Measurements from ENCODE around the gene SUSD6. TPM values are rescaled to one million over a fixed set of nuclear protein-coding genes. Genes with fewer than 3 reads are reported as not detected.
"Not testable (repeated sequence)": the region's sequence is repeated elsewhere in the genome, so short reads cannot be mapped to it uniquely, and the experiment has no call there.

SUSD6 gene
- polyA plus RNA-seq, 1 of the 3 experiments (the other 2 are of a cell fraction): 8.5 TPM

DNA sequence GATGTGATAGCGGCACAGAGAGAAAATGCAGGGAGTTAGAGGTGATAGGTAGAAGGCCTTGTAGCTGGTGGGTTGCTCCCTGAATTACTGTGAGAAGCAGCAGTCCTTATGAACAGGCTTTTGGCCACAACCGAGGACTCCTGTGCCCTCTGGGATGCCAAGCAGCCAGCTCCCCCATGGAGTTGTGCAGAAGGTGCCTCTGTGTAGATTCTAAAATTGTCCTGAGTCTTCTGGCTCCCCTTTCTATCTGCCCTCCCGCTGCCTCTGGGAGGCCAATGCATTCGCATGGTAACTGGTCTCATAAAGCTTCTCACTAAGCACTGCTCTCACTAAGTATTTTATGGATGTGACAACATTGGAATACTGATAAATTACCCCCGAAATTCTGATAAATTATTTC, 16.1 kb upstream of the SUSD6 start (continued):
- TF ChIP-seq, protein P1, sequence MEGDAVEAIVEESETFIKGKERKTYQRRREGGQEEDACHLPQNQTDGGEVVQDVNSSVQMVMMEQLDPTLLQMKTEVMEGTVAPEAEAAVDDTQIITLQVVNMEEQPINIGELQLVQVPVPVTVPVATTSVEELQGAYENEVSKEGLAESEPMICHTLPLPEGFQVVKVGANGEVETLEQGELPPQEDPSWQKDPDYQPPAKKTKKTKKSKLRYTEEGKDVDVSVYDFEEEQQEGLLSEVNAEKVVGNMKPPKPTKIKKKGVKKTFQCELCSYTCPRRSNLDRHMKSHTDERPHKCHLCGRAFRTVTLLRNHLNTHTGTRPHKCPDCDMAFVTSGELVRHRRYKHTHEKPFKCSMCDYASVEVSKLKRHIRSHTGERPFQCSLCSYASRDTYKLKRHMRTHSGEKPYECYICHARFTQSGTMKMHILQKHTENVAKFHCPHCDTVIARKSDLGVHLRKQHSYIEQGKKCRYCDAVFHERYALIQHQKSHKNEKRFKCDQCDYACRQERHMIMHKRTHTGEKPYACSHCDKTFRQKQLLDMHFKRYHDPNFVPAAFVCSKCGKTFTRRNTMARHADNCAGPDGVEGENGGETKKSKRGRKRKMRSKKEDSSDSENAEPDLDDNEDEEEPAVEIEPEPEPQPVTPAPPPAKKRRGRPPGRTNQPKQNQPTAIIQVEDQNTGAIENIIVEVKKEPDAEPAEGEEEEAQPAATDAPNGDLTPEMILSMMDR (IDR thresholded peaks at IDR 0.05): no peak
- no peak for TF ChIP-seq NRF1 (IDR thresholded peaks at IDR 0.05; ENCODE audit: low read depth, low read length)

DNA sequence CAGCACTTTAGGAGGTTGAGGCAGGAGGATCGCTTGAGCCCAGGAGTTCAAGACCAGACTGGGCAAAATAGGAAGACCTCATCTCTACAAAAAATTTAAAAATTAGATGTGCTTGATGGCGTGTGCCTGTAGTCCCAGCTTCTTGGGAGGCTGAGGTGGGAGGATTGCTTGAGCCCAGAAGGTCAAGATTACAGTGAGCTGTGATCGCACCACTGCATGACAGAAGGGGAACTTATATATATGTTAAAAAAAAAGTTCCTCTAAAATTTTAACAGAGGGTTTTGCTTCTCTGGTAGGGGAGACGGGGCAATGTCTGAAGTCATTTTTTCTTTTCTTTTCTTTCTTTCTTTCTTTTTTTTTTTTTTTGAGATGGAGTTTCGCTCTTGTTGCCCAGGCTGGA, 12.0 kb upstream of the SUSD6 start:
- H3F3A ChIP-seq (replicated peaks; ENCODE audit: insufficient read depth); H3K36me3 ChIP-seq (replicated peaks in 1 of 2; ENCODE audit: control insufficient read depth in 1 of 2, insufficient read depth in 2 of 2, low read length in 1 of 2); H3K4me3 ChIP-seq (ENCODE audit: low read depth in 2 of 2, low read length in 1 of 2); H3K4me1 ChIP-seq (ENCODE audit: control insufficient read depth in 1 of 2, insufficient read depth in 2 of 2, low read depth in 1 of 2, low read length in 1 of 2); H2AFZ ChIP-seq (ENCODE audit: low read depth); H3K9ac ChIP-seq; POLR2A ChIA-PET; H3K79me2 ChIP-seq (ENCODE audit: insufficient read depth); H3K27ac ChIP-seq (ENCODE audit: low read depth in 2 of 2, low read length in 1 of 2); DNase-seq; H4K20me1 ChIP-seq (ENCODE audit: insufficient read depth); H3K27me3 ChIP-seq (ENCODE audit: insufficient read depth); H3K9me2 ChIP-seq; H3K4me2 ChIP-seq; H3K9me3 ChIP-seq: not testable (repeated sequence)
- CTCF ChIA-PET: interaction anchor here (0.9 to 12.2 kb wide), 5 partner anchors 15 to 128 kb away, joined by 3 to 96 read pairs (median 6); no protein-coding TSS in a partner anchor
- 83% methylated on average over 5 of the region's 5 CpGs for WGBS (ENCODE audit: low lambda C conversion rate)

DNA sequence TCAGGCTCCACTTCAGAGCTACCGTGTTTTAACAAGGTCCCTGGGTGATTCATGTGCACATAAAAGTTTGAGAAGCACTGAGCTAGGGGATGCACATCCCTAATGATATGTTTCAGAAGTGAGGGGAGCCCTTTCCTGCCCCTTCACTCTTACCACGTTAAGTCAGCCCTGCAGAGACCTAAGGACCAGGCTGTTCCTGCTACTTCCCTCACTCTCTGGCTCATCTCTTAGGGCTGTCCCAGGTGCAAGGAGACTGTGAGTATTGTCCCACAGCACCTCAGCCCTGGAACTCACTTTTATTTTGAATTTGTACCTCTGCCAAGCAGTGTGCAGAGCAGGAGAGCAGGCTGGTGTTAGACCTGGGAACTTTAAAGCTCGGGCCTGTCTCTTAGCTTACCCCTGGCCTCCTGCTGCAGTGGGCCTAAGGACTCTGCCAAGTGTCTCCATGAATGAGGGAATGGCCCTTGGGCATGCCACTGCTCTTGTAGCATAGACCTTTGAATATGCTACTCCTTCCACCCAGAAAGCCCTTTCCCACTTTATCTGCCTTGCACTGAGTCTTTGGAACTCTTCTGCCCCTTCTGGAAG, 11.0 kb upstream of the SUSD6 start:
- H3F3A ChIP-seq (replicated peaks; ENCODE audit: insufficient read depth): no peaks in the 10 kb centered on the region
- H3K9ac ChIP-seq: no peak overlapping the region
- no peaks in the 10 kb centered on the region for H3K9me2 ChIP-seq
- no peak overlapping the region for H3K4me3 ChIP-seq (ENCODE audit: low read depth in 2 of 2, low read length in 1 of 2)
- H3K9me3 ChIP-seq: no peaks in the 10 kb centered on the region
- no peaks in the 10 kb centered on the region for H3K27me3 ChIP-seq (ENCODE audit: insufficient read depth)
- POLR2A ChIA-PET: no interaction called here
- TF ChIP-seq RFX5 (IDR thresholded peaks at IDR 0.05; ENCODE audit: low read length) (no peak), FOXM1 (IDR thresholded peaks at IDR 0.05; ENCODE audit: low read depth) (no peak), ELF1 (IDR thresholded peaks at IDR 0.05) (no peak), EP300 (IDR thresholded peaks at IDR 0.05; ENCODE audit: borderline replicate concordance in 1 of 2, low read depth in 1 of 2, low read length in 1 of 2) (no peak), GATA2 (CRISPR knock-in tag; IDR thresholded peaks at IDR 0.05) (no peak), GABPA (IDR thresholded peaks at IDR 0.05; ENCODE audit: low read depth) (no peak), SIN3A (IDR thresholded peaks at IDR 0.05; ENCODE audit: borderline replicate concordance, low read depth, low read length) (no peak), EZH2phosphoT487 (IDR thresholded peaks at IDR 0.05; ENCODE audit: borderline replicate concordance, low read depth) (no peak), RXRA (IDR thresholded peaks at IDR 0.05; ENCODE audit: borderline replicate concordance, low read depth) (no peak), NRF1 (IDR thresholded peaks at IDR 0.05; ENCODE audit: low read depth, low read length) (no peak)
- TF ChIP-seq, protein P2, sequence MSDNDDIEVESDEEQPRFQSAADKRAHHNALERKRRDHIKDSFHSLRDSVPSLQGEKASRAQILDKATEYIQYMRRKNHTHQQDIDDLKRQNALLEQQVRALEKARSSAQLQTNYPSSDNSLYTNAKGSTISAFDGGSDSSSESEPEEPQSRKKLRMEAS (IDR thresholded peaks at IDR 0.05; ENCODE audit: low read depth): no peak
- TF ChIP-seq, protein P3, sequence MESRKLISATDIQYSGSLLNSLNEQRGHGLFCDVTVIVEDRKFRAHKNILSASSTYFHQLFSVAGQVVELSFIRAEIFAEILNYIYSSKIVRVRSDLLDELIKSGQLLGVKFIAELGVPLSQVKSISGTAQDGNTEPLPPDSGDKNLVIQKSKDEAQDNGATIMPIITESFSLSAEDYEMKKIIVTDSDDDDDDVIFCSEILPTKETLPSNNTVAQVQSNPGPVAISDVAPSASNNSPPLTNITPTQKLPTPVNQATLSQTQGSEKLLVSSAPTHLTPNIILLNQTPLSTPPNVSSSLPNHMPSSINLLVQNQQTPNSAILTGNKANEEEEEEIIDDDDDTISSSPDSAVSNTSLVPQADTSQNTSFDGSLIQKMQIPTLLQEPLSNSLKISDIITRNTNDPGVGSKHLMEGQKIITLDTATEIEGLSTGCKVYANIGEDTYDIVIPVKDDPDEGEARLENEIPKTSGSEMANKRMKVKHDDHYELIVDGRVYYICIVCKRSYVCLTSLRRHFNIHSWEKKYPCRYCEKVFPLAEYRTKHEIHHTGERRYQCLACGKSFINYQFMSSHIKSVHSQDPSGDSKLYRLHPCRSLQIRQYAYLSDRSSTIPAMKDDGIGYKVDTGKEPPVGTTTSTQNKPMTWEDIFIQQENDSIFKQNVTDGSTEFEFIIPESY (IDR thresholded peaks at IDR 0.05; ENCODE audit: borderline replicate concordance, low read depth): no peak
- no peaks in the 10 kb centered on the region; a peak in 1 of 4 replicates for H3K4me1 ChIP-seq (ENCODE audit: control insufficient read depth in 1 of 2, insufficient read depth in 2 of 2, low read depth in 1 of 2, low read length in 1 of 2)
- no peaks in the 10 kb centered on the region for H3K79me2 ChIP-seq (ENCODE audit: insufficient read depth)
- no peak overlapping the region for H3K27ac ChIP-seq (ENCODE audit: low read depth in 2 of 2, low read length in 1 of 2)
- H3K4me2 ChIP-seq: no peak overlapping the region
- no peaks in the 10 kb centered on the region for H4K20me1 ChIP-seq (ENCODE audit: insufficient read depth)
- H3K36me3 ChIP-seq (replicated peaks in 1 of 2; ENCODE audit: control insufficient read depth in 1 of 2, insufficient read depth in 2 of 2, low read length in 1 of 2): no peaks in the 10 kb centered on the region
- WGBS (ENCODE audit: low lambda C conversion rate): 67% methylated on average over 3 of the region's 3 CpGs
- CTCF ChIA-PET: interaction anchor here (1.2 to 12.2 kb wide), 5 partner anchors 9 to 126 kb away, joined by 3 to 96 read pairs (median 4); no protein-coding TSS in a partner anchor
- DNase-seq: no peak
- H2AFZ ChIP-seq (ENCODE audit: low read depth): no peak overlapping the region
